NB4 (cell line): ENCODE data around the gene TRDMT1.

Source experiments
- DNase-seq: peaks from one replicate; pipeline ENCODE4 v3.0.0; 2010; ENCODE audit warnings: low read depth
- H3K4me3 ChIP-seq: one replicate; pipeline ENCODE4 v1.5.1; 2011; ENCODE audit warnings: mild to moderate bottlenecking, low read depth, low read length, moderate library complexity
- MYC ChIP-seq: IDR thresholded peaks from 2 replicates; pipeline ENCODE4 v1.6.1; 2011; ENCODE audit warnings: low read depth, low read length
- POLR2A ChIP-seq: IDR thresholded peaks from 2 replicates; pipeline ENCODE4 v1.6.1; 2011; ENCODE audit warnings: mild to moderate bottlenecking; ENCODE audit not compliant: insufficient read length; ENCODE audit errors: extremely low read depth
- TF ChIP-seq, protein P1 (sequence below): IDR thresholded peaks from 2 replicates; pipeline ENCODE4 v1.6.1; 2011; ENCODE audit warnings: low read depth, low read length
- TF ChIP-seq, protein P2 (sequence below): IDR thresholded peaks from one replicate; pipeline ENCODE4 v1.5.1; 2012; ENCODE audit warnings: low read depth, low read length

Gene TRDMT1

DNA sequence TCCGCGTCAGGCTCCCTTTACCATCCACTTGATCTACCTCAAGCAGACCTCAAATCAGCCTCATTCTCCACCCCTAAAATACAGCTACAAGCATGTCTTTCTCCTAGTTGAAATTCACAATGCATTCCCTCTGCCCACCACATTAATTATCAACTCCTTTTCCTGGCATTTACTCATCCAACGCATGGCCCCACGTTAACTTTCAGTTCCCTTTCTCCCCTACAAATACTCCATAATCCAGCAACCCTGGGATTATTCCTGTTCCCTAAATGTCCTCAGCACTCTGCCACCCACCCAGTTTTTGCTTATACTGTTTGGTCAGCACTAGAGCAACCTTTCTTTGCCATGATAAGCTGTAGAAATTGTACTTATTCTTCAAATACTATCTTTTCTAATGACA is 20.9 kb upstream of the TRDMT1 start:
- no peak overlapping the region for H3K4me3 ChIP-seq
- DNase-seq: no peak
- TF ChIP-seq, protein P1, sequence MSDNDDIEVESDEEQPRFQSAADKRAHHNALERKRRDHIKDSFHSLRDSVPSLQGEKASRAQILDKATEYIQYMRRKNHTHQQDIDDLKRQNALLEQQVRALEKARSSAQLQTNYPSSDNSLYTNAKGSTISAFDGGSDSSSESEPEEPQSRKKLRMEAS: no peak
- TF ChIP-seq MYC (no peak), POLR2A (no peak)
- TF ChIP-seq, protein P2, sequence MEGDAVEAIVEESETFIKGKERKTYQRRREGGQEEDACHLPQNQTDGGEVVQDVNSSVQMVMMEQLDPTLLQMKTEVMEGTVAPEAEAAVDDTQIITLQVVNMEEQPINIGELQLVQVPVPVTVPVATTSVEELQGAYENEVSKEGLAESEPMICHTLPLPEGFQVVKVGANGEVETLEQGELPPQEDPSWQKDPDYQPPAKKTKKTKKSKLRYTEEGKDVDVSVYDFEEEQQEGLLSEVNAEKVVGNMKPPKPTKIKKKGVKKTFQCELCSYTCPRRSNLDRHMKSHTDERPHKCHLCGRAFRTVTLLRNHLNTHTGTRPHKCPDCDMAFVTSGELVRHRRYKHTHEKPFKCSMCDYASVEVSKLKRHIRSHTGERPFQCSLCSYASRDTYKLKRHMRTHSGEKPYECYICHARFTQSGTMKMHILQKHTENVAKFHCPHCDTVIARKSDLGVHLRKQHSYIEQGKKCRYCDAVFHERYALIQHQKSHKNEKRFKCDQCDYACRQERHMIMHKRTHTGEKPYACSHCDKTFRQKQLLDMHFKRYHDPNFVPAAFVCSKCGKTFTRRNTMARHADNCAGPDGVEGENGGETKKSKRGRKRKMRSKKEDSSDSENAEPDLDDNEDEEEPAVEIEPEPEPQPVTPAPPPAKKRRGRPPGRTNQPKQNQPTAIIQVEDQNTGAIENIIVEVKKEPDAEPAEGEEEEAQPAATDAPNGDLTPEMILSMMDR: no peak

DNA sequence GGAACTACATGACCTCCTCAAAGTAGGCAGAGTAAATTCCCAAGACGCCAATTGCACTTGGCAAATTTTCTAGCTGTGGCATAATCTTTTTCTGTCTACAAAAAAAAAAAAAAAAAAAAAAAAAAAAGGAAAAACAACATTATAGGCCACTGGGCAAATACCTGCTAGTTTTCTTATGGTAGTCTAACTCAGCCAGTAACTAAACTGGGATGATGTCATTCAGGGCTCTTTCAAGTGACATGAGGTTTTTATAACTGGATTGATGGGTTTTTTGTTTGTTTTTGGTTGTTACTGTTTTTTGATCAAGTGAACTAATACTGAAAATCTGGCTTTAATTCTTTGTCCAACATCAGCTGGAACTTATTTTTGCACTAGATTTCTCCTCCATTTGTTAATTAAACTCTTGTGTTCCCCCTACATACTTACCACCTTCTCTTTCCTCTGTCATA is 19.2 kb upstream of the TRDMT1 start:
- no peak for DNase-seq
- no peak for TF ChIP-seq POLR2A
- TF ChIP-seq, protein P2: no peak
- no peak for TF ChIP-seq MYC
- TF ChIP-seq, protein P1: no peak
- no peak overlapping the region for H3K4me3 ChIP-seq

DNA sequence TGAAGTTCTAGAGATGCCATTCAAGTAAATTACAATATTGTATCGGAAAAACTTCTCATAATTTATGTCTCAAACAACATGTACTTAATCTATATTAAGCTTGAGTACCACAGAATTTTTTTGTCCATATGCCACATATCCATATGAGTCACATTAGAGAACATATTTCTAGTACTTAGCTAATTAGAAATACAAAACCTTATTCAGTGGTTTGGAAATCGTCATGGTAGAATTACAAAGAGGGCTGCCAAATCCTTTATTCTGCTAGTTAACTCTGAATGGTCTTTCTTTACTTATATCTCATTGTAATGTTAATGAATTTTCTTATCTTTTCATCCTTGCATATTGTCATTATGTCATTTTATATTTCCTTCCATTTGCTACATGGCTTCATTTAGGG is 17.6 kb upstream of the TRDMT1 start:
- DNase-seq: no peak
- TF ChIP-seq, protein P2: no peak
- TF ChIP-seq, protein P1: no peak
- TF ChIP-seq POLR2A (no peak), MYC (no peak)
- no peak overlapping the region for H3K4me3 ChIP-seq

DNA sequence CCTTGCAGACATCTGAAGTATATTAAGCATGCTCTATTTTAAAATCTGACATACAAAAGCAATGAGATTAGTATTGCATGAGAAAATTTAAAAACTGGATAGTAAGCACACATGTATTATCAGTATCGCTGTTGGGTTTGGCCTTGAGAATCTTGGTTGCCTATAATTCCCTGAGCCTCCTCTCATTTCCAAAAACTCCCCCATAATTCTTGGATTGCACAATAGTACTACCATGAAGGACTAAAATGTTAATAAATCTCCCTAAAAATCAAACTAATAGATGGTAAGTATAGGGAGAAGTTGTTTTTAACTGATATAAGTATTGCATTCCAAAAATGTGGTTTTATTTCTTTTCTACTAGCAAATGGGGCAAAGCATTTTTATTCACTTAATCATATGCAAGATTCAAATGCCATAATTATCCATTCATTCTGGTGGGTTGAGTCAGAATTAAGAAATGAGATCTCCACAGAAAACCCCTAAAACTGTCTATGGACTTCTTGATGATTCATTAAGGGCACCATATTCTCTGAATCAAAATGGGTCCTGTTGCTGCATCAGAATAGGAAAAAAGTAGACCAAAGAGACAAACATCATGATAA is 16.3 kb upstream of the TRDMT1 start:
- DNase-seq: no peak
- no peak overlapping the region for H3K4me3 ChIP-seq
- TF ChIP-seq, protein P2: no peak
- TF ChIP-seq POLR2A (no peak), MYC (no peak)
- TF ChIP-seq, protein P1: no peak

DNA sequence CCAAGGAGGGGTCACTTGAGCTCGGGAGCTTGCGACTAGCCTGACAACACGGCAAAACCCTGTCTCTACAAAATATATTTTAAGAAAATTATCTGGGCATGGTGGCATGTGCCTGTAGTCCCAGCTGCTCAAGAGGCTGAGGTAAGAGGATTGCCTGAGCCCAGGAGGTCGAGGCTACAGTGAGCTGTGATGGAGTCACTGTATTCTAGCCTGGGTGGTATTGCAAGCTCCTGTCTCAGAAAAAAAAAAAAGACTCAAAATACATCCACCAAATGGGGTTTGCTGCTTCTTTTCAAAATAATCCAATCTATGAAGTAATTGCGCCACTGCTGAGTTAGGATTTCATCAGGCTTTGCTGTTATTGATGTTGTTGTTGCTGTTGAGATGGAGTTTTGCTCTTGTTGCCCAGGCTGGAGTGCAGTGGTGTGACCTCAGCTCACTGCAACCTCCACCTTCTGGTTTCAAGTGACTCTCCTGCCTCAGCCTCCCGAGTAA is 15.5 kb upstream of the TRDMT1 start:
- peak overlapping the region; percentile 30 for H3K4me3 ChIP-seq
- DNase-seq: peak; percentile 34
- TF ChIP-seq, protein P1: no peak
- TF ChIP-seq MYC (no peak), POLR2A (no peak)

DNA sequence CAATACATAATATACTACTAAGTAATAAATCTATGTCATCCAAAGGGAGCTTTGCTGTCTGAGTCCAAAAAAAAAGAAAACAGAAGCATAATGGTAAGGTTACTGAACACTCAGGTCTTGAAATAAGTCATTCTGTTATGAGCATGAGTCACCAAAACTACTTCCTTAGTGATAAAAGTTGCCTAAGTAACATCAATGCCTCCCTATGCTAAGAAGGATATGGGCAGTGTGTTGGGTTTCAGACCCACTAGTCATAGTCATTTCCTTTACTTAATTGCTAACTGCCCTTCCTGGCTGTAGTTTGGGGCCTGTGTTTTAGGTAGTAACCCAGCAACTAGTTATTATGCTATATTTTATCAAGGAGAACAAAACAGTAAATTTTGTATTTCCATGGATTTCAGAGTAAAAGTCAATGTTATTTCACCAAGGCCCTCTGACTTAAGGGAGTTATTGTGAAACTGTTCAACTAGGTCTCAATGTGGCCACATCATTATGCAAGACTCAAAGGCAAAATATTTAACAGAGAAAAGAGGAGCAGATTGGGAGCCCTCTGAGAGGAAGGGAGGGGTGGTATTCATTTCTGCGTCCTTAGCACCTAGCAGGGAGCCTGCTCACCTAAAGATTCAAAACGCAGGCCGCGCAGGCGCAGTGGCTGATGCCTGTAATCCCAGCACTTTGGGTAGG is 14.9 kb upstream of the TRDMT1 start:
- DNase-seq: peak; percentile 92
- peak overlapping the region; percentile 30 for H3K4me3 ChIP-seq
- TF ChIP-seq, protein P2: no peak
- TF ChIP-seq, protein P1: no peak
- TF ChIP-seq MYC: no peak
- TF ChIP-seq POLR2A: no peak
